ENCODE measurements around the gene PHTF2. TPM values are rescaled to one million over a fixed set of nuclear protein-coding genes. Genes with fewer than 3 reads are reported as not detected.

Gene PHTF2
- total RNA-seq, 1 experiment from 2014 or later = 26.7 TPM

- TF ChIP-seq YY1 (IDR thresholded peaks at IDR 0.05; ENCODE audit: extremely low read depth, insufficient replicate concordance, low read depth, low read length) = no peak
- TF ChIP-seq RAD21 (IDR thresholded peaks at IDR 0.05; ENCODE audit: low read depth) = no peak
Observed at GRCh38 chr7:77765906-77766800, 32.4 kb upstream of the PHTF2 start (continued).

GRCh38 chr7:77766801-77767605 is 31.6 kb upstream of the PHTF2 start:
- ChIA-PET CTCF (no interaction called here), RAD21 (ENCODE audit: low non-redundant PET in 1 of 2, low total read pairs in 2 of 2, uncharacterized antibody in 2 of 2, unreplicated experiment in 2 of 2) (no interaction called here), POLR2A (no interaction called here)
- H3K4me1 ChIP-seq (ENCODE audit: control insufficient read depth in 1 of 2, insufficient read depth in 2 of 2, low read length in 2 of 2) = no peaks in the 10 kb centered on the region
- H3K36me3 ChIP-seq (ENCODE audit: control insufficient read depth in 1 of 2, insufficient read depth in 2 of 2, low read length in 2 of 2) = peaks cover 0 to 4% of the 10 kb centered on the region in 2 experiments; a peak in 1 of 4 replicates
- no peaks in the 10 kb centered on the region for H3K9me2 ChIP-seq (ENCODE audit: insufficient read depth)
- no peak overlapping the region for H3K4me2 ChIP-seq (ENCODE audit: low read length)
- H2AFZ ChIP-seq (ENCODE audit: low read depth, low read length, poor library complexity, severe bottlenecking) = no peak overlapping the region
- ATAC-seq = no peak
- DNase-seq (ENCODE audit: low read depth, low spot score) = no peak
- no peak overlapping the region for H3K4me3 ChIP-seq (replicated peaks in 1 of 2; ENCODE audit: low read depth in 1 of 2, low read length in 2 of 2)
- H3K27me3 ChIP-seq (ENCODE audit: insufficient read depth, low read length) = no peaks in the 10 kb centered on the region
- peaks cover 24% of the 10 kb centered on the region for H3K79me2 ChIP-seq (ENCODE audit: insufficient read depth, low read length)
- H3K9ac ChIP-seq (ENCODE audit: low read length) = no peak overlapping the region
- intact Hi-C loops (cut with micrococcal nuclease) = no loop called here
- no peak overlapping the region for H3K27ac ChIP-seq (ENCODE audit: low read depth, low read length)
- H3K9me3 ChIP-seq (ENCODE audit: control insufficient read depth in 1 of 2, insufficient read depth in 1 of 2, low read depth in 1 of 2, low read length in 2 of 2) = no peaks in the 10 kb centered on the region
- BruUV-seq (replicated peaks) = no TSS peak
- no peak for TF ChIP-seq CEBPB (IDR thresholded peaks at IDR 0.05; ENCODE audit: low read depth)
- no peak for TF ChIP-seq POLR2A (IDR thresholded peaks at IDR 0.05; ENCODE audit: borderline replicate concordance, extremely low read depth, insufficient read depth, insufficient read length)
- TF ChIP-seq JUND (IDR thresholded peaks at IDR 0.05) = no peak
- no peak for TF ChIP-seq EZH2phosphoT487 (IDR thresholded peaks at IDR 0.05; ENCODE audit: borderline replicate concordance)
- no peaks in the 10 kb centered on the region for H4K20me1 ChIP-seq (ENCODE audit: insufficient read depth)

Data from HCT116 (cell line).